Astrocyte (in vitro differentiated cells and primary cell): ENCODE results near the gene SLC16A9. TPM values are rescaled to one million over a fixed set of nuclear protein-coding genes. Genes with fewer than 3 reads are reported as not detected.
"Not testable (repeated sequence)": the region's sequence is repeated elsewhere in the genome, so short reads cannot be mapped to it uniquely, and the experiment has no call there.

Source experiments
- DNase-seq: peaks from one replicate; pipeline ENCODE4 v3.0.0-alpha.2; 2010; ENCODE audit warnings: low read depth
- FAIRE-seq: peaks from 2 replicates; lab custom pipeline; 2011; peaks lifted over from hg19 to GRCh38; lab: Jason Lieb, UNC
- H2AFZ ChIP-seq: 2 replicates; pipeline ENCODE4 v1.6.0; 2012; ENCODE audit warnings: low read depth, low read length, inconsistent platforms
- H3K27ac ChIP-seq: 2 replicates; pipeline ENCODE4 v1.5.1; 2011; ENCODE audit warnings: low read depth, low read length, inconsistent platforms
- H3K27me3 ChIP-seq: 2 replicates; pipeline ENCODE4 v1.6.0; 2011; ENCODE audit warnings: low read length, inconsistent platforms; ENCODE audit not compliant: insufficient read depth
- H3K36me3 ChIP-seq: 2 replicates; pipeline ENCODE4 v1.5.1; 2011; ENCODE audit warnings: low read length, inconsistent platforms; ENCODE audit not compliant: insufficient read depth
- H3K4me1 ChIP-seq: 2 replicates; pipeline ENCODE4 v1.5.1; 2011; ENCODE audit warnings: low read length, inconsistent platforms; ENCODE audit not compliant: insufficient read depth
- H3K4me2 ChIP-seq: 2 replicates; pipeline ENCODE4 v1.6.0; 2012; ENCODE audit warnings: low read length, inconsistent platforms
- H3K4me3 ChIP-seq: 2 replicates; pipeline ENCODE4 v1.5.1; 2011; ENCODE audit warnings: low read depth, mild to moderate bottlenecking, low read length, inconsistent platforms; ENCODE audit not compliant: insufficient read depth
- H3K79me2 ChIP-seq: 2 replicates; pipeline ENCODE4 v1.6.0; 2012; ENCODE audit warnings: mild to moderate bottlenecking, low read length, inconsistent platforms; ENCODE audit not compliant: insufficient read depth
- H3K9ac ChIP-seq: 2 replicates; pipeline ENCODE4 v1.6.0; 2012; ENCODE audit warnings: mild to moderate bottlenecking, low read length, inconsistent platforms
- H3K9me3 ChIP-seq: 2 replicates; pipeline ENCODE4 v1.5.1; 2012; ENCODE audit warnings: low read depth, mild to moderate bottlenecking, low read length, inconsistent platforms; ENCODE audit not compliant: insufficient read depth
- H4K20me1 ChIP-seq: 2 replicates; pipeline ENCODE4 v1.6.0; 2012; ENCODE audit warnings: low read length, inconsistent platforms; ENCODE audit not compliant: insufficient read depth
- H3K27ac Mint-ChIP-seq: one replicate; pipeline ENCODE4 v1.8.0; 2021; ENCODE audit warnings: mild to moderate bottlenecking, mixed read lengths; ENCODE audit not compliant: unreplicated experiment
- H3K27me3 Mint-ChIP-seq: one replicate; pipeline ENCODE4 v1.8.0; 2021; ENCODE audit warnings: low read depth, mixed read lengths; ENCODE audit not compliant: unreplicated experiment
- H3K36me3 Mint-ChIP-seq: one replicate; pipeline ENCODE4 v1.8.0; 2021; ENCODE audit warnings: low read depth, mixed read lengths; ENCODE audit not compliant: unreplicated experiment
- H3K4me1 Mint-ChIP-seq: one replicate; pipeline ENCODE4 v1.8.0; 2021; ENCODE audit warnings: low read depth, mixed read lengths; ENCODE audit not compliant: unreplicated experiment
- H3K4me3 Mint-ChIP-seq: one replicate; pipeline ENCODE4 v1.8.0; 2021; ENCODE audit warnings: mild to moderate bottlenecking, moderate library complexity, mixed read lengths; ENCODE audit not compliant: unreplicated experiment
- H3K9me3 Mint-ChIP-seq: one replicate; pipeline ENCODE4 v1.8.0; 2021; ENCODE audit warnings: mild to moderate bottlenecking, mixed read lengths; ENCODE audit not compliant: unreplicated experiment
- EZH2 ChIP-seq: IDR thresholded peaks from 2 replicates; pipeline ENCODE4 v1.6.1; 2012; ENCODE audit warnings: mild to moderate bottlenecking, low read length, inconsistent platforms; ENCODE audit not compliant: insufficient read depth
- total RNA-seq: library from RNA; stranded (reverse); gene quantifications from 2 replicates; pipeline ENCODE4 v1.2.1, GENCODE V29; 2021
- TF ChIP-seq, protein P1 (sequence below): IDR thresholded peaks from 2 replicates; pipeline ENCODE4 v1.5.1; 2011; ENCODE audit warnings: low read depth, mild to moderate bottlenecking, inconsistent platforms, low read length, moderate library complexity; ENCODE audit not compliant: insufficient read depth

Gene SLC16A9
- total RNA-seq, 1 donor from 2014 or later: 3.4 TPM

DNA sequence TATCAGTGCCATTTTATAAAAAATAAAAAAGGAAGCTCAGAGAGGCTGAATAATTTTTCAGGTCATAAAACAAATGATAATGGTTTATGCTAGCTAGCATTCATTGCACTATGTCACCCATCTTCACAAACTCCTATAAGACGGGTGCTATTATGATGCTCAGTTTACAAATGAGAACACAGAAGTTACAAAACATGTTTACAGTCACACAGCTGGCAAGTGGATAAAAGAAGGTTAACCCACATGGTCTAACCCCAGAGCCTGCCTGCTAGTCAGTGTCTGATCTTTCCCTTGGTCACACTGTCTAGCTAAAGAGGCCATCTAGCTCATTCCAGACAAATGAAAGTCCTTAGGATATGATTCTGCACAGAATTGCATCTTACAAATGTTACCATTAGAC is 39.4 kb downstream of the SLC16A9 start:
- H3K36me3 Mint-ChIP-seq: peaks cover 3% of the 10 kb centered on the region
- H3K9me3 Mint-ChIP-seq: no peaks in the 10 kb centered on the region

DNA sequence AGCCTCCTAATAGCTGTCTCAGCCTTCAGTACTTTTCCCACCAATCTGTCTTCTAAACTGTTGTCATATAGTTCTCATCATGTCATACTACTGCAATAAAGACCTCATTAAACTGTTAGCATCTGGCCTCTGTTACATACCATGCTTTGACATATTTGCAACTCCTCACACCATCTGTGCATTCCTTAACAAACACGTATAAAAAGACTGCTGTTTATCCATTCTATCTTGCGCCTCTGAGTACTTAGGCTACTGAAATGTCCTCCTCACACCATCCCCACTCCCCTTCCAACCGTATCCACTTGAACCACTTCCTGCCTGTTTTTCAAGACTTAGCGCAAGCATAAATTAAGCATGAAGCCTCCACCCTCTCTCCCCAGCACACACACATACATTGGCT is 41.6 kb downstream of the SLC16A9 start:
- H3K4me3 Mint-ChIP-seq: no peak overlapping the region
- Histone ChIP-seq H3K9me3 (no peaks in the 10 kb centered on the region), H3K27me3 (no peaks in the 10 kb centered on the region), H3K27ac (no peak overlapping the region), H3K9ac (no peak overlapping the region), H4K20me1 (no peaks in the 10 kb centered on the region), H3K4me2 (no peak overlapping the region), H2AFZ (no peak overlapping the region), H3K4me1 (no peaks in the 10 kb centered on the region), H3K79me2 (no peaks in the 10 kb centered on the region), H3K4me3 (no peak overlapping the region), H3K36me3 (no peaks in the 10 kb centered on the region)
- FAIRE-seq (no peak), DNase-seq (peak; percentile 21)
- no peaks in the 10 kb centered on the region for H3K4me1 Mint-ChIP-seq
- peaks cover 3% of the 10 kb centered on the region for H3K36me3 Mint-ChIP-seq
- no peaks in the 10 kb centered on the region for H3K9me3 Mint-ChIP-seq
- no peak overlapping the region for H3K27ac Mint-ChIP-seq
- H3K27me3 Mint-ChIP-seq: no peaks in the 10 kb centered on the region
- TF ChIP-seq EZH2: no peak
- TF ChIP-seq, protein P1, sequence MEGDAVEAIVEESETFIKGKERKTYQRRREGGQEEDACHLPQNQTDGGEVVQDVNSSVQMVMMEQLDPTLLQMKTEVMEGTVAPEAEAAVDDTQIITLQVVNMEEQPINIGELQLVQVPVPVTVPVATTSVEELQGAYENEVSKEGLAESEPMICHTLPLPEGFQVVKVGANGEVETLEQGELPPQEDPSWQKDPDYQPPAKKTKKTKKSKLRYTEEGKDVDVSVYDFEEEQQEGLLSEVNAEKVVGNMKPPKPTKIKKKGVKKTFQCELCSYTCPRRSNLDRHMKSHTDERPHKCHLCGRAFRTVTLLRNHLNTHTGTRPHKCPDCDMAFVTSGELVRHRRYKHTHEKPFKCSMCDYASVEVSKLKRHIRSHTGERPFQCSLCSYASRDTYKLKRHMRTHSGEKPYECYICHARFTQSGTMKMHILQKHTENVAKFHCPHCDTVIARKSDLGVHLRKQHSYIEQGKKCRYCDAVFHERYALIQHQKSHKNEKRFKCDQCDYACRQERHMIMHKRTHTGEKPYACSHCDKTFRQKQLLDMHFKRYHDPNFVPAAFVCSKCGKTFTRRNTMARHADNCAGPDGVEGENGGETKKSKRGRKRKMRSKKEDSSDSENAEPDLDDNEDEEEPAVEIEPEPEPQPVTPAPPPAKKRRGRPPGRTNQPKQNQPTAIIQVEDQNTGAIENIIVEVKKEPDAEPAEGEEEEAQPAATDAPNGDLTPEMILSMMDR: no peak

More for the DNA sequence above, 39.4 kb downstream of the SLC16A9 start:
- Mint-ChIP-seq H3K4me1 (peaks cover 8% of the 10 kb centered on the region), H3K4me3 (no peak overlapping the region), H3K27me3 (no peaks in the 10 kb centered on the region), H3K27ac (no peak overlapping the region)
- H3K4me1 ChIP-seq: no peaks in the 10 kb centered on the region
- no peaks in the 10 kb centered on the region for H3K79me2 ChIP-seq
- no peak overlapping the region for H3K9ac ChIP-seq
- no peaks in the 10 kb centered on the region for H4K20me1 ChIP-seq
- H2AFZ ChIP-seq: no peak overlapping the region
- no peak overlapping the region for H3K4me3 ChIP-seq
- H3K27me3 ChIP-seq: no peaks in the 10 kb centered on the region
- H3K4me2 ChIP-seq: no peak overlapping the region
- TF ChIP-seq, protein P1: no peak
- TF ChIP-seq EZH2: no peak
- no peaks in the 10 kb centered on the region for H3K36me3 ChIP-seq
- no peaks in the 10 kb centered on the region for H3K9me3 ChIP-seq
- no peak for FAIRE-seq
- no peak for DNase-seq
- no peak overlapping the region for H3K27ac ChIP-seq

DNA sequence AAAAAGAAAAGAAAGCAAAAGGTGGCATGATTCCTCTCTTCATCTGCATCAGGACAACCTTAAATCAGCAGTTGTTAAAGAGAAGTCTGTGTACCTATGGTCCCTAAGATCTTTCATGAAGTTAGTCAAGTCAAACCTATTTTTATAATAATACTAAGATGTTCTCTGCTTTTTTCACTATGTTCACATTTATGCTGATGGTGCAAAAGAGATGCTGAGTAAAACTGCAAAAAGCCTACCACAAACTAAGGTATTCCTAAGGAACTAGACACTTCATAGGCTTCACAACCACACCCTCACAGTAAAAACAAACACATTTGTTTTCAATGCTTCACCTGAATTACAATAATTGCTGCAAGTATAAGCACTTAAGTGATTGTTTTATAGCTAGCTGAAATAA is 43.3 kb downstream of the SLC16A9 start:
- Histone ChIP-seq H4K20me1 (no peaks in the 10 kb centered on the region), H3K79me2 (no peaks in the 10 kb centered on the region), H3K27ac (no peak overlapping the region), H3K27me3 (no peaks in the 10 kb centered on the region), H2AFZ (no peak overlapping the region), H3K4me3 (no peak overlapping the region), H3K9ac (no peak overlapping the region), H3K36me3 (no peaks in the 10 kb centered on the region), H3K4me2 (no peak overlapping the region), H3K4me1 (no peaks in the 10 kb centered on the region), H3K9me3 (no peaks in the 10 kb centered on the region)
- no peak for DNase-seq
- Mint-ChIP-seq H3K27ac (no peak overlapping the region), H3K27me3 (no peaks in the 10 kb centered on the region), H3K36me3 (peaks cover 3% of the 10 kb centered on the region), H3K4me1 (no peaks in the 10 kb centered on the region), H3K4me3 (no peak overlapping the region), H3K9me3 (peaks cover 2% of the 10 kb centered on the region)
- no peak for FAIRE-seq
- TF ChIP-seq, protein P1: no peak
- TF ChIP-seq EZH2: no peak

DNA sequence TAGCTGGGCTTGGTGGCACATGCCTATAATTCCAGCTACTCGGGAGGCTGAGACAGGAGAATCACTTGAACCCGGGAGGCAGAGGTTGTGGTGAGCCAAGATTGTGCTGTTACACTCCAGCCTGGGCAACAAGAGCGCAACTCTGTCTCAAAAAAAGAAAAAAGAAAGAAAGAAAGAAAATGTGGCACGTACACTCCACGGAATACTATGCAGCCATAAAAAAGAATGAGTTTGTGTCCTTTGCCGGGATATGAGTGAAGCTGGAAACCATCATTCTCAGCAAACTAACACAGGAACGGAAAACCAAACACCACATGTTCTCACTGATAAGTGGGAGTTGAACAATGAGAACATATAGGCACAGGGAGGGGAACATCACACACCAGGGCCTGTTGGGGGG is 46.4 kb downstream of the SLC16A9 start:
- not testable (repeated sequence) for H3K9ac ChIP-seq, H2AFZ ChIP-seq, DNase-seq, H3K4me1 Mint-ChIP-seq, H3K27ac Mint-ChIP-seq, H3K9me3 ChIP-seq, H3K9me3 Mint-ChIP-seq, H3K4me3 Mint-ChIP-seq, FAIRE-seq, H3K27ac ChIP-seq, H3K4me3 ChIP-seq, H3K4me1 ChIP-seq, H3K4me2 ChIP-seq, H4K20me1 ChIP-seq, H3K36me3 ChIP-seq, H3K27me3 Mint-ChIP-seq, H3K27me3 ChIP-seq, H3K36me3 Mint-ChIP-seq, H3K79me2 ChIP-seq
